ENCODE results near the gene ERBB2. TPM values are rescaled to one million over a fixed set of nuclear protein-coding genes. Genes with fewer than 3 reads are reported as not detected.

ERBB2 gene
- total and polyA plus RNA-seq, 2 experiments from 2014 or later: 46.2 to 196 TPM

DNA sequence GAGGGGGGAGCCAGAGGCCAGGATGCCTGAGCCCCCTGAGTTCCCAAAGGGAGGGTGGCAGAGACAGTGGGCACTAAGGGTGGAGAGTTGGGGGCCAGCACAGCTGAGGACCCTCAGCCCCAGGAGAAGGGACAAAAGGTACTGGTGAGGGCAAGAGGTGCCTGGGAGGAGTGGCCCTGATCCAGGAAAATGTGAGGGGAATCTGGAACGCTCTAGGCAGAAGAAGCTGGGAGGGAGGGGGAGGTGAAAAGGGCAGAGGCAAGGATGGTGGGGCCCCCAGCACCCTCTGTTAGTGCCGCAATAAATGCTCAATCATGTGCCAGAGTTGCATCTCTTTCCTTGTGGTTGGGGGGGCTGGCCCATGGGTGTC is 33.6 kb upstream of the ERBB2 start (continued):
- TF ChIP-seq CTCF (conservative IDR thresholded peaks at IDR 0.05; ENCODE audit: low read depth in 2 of 2) (no peak), REST (IDR thresholded peaks at IDR 0.05; ENCODE audit: unreplicated experiment) (no peak), ETS1 (IDR thresholded peaks at IDR 0.05) (no peak), POLR2AphosphoS5 (IDR thresholded peaks at IDR 0.05; ENCODE audit: low read depth) (no peak), EZH2phosphoT487 (IDR thresholded peaks at IDR 0.05; ENCODE audit: unreplicated experiment) (no peak), ZNF331 (CRISPR knock-in tag; IDR thresholded peaks at IDR 0.05; ENCODE audit: low read depth) (no peak), NANOG (IDR thresholded peaks at IDR 0.05; ENCODE audit: borderline replicate concordance) (no peak), JUNB (IDR thresholded peaks at IDR 0.05; ENCODE audit: unreplicated experiment) (no peak), EZH2 (IDR thresholded peaks at IDR 0.05; ENCODE audit: low read depth, unreplicated experiment) (no peak), STAT1 (IDR thresholded peaks at IDR 0.05; ENCODE audit: unreplicated experiment) (no peak), ZNF114 (CRISPR knock-in tag; IDR thresholded peaks at IDR 0.05) (no peak), CREB1 (CRISPR knock-in tag; IDR thresholded peaks at IDR 0.05; ENCODE audit: low read depth) (no peak)

DNA sequence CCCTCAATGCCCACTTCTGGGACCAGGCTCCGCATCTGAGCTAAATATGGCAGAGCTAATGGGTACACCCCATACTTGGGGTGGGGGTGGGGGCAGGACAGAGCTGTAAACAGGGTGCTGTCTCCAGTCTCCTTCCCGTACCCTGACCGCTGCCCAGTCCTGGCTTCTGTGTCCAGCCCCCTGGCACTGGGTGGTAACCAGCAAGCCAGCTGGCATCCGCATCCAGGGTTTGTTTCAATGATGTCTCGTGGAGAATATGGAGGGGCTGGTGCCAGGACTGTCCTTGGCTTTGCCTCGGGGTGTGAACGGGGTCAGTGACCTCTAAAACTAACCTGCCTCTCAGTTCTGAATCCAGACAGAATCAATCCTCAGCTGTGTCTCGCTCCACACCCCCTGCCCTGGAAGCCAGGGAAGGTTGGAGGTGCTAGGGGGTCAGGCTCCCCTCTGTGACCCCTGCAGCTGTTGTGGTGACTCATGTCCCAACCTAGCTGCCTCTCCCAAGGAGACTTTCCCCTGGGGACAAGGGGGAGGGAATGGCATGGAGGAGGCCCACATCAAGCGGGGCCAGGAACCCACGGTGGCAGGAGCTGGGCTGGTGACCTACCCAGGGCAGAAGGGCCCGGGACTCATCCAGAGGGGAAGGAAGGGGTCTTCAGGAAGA is 33.1 kb upstream of the ERBB2 start:
- H3K36me3 ChIP-seq (ENCODE audit: insufficient read depth): no peaks in the 10 kb centered on the region
- H3K9me2 ChIP-seq (ENCODE audit: insufficient read depth): no peaks in the 10 kb centered on the region
- Mint-ChIP-seq H3K27ac (no peak overlapping the region), H3K4me1 (peaks cover 48% of the 10 kb centered on the region), H3K4me3 (peak overlapping the region; percentile 51; the same call in 2 of the 3 replicates), H3K36me3 (ENCODE audit: low read depth) (no peaks in the 10 kb centered on the region; the same call in 2 of the 3 replicates), H3K27me3 (ENCODE audit: insufficient read depth, low read depth, poor library complexity) (peaks cover 29% of the 10 kb centered on the region), H3K9me3 (no peaks in the 10 kb centered on the region; the same call in 2 of the 3 replicates)
- no peak overlapping the region for H2AFZ ChIP-seq
- H3K27ac ChIP-seq (ENCODE audit: low read depth): no peak overlapping the region
- DNase-seq (ENCODE audit: low spot score) (no peak), ATAC-seq (no peak)
- H3F3A ChIP-seq (replicated peaks; ENCODE audit: low read depth): peaks cover 3% of the 10 kb centered on the region
- peak overlapping the region; percentile 64 for H3K4me3 ChIP-seq
- peak overlapping the region; percentile 90 for H3K4me2 ChIP-seq
- H3K4me1 ChIP-seq (ENCODE audit: insufficient read depth): peaks cover 46% of the 10 kb centered on the region
- peaks cover 41% of the 10 kb centered on the region for H3K27me3 ChIP-seq (ENCODE audit: insufficient read depth)
- H3K79me2 ChIP-seq (replicated peaks; ENCODE audit: insufficient read depth): no peaks in the 10 kb centered on the region
- no peaks in the 10 kb centered on the region; the same call in 1 of the 2 replicates for H4K20me1 ChIP-seq (replicated peaks; ENCODE audit: insufficient read depth)
- TF ChIP-seq POLR2AphosphoS5 (IDR thresholded peaks at IDR 0.05; ENCODE audit: low read depth): no peak
- no peak for TF ChIP-seq NANOG (IDR thresholded peaks at IDR 0.05; ENCODE audit: borderline replicate concordance)
- no peak for TF ChIP-seq EZH2phosphoT487 (IDR thresholded peaks at IDR 0.05; ENCODE audit: unreplicated experiment)
- no peak for TF ChIP-seq REST (IDR thresholded peaks at IDR 0.05; ENCODE audit: unreplicated experiment)

Data from GM23338 (cell line).